Endometrial microvascular endothelial cells (primary cell): ENCODE measurements around the gene PIWIL4. TPM values are rescaled to one million over a fixed set of nuclear protein-coding genes. Genes with fewer than 3 reads are reported as not detected.
"Not testable (repeated sequence)": the region's sequence is repeated elsewhere in the genome, so short reads cannot be mapped to it uniquely, and the experiment has no call there.

Experiments
- in situ Hi-C: cut with HindIII; loops from 2 replicates; pipeline ENCODE4 v1.10.0; 2017; ENCODE audit warnings: low sequenced_read_pairs, low pct_unique_long_range_greater_than_20kb; ENCODE audit errors: inconsistent ontology term
- total RNA-seq: library from RNA; depleted of rRNA; stranded (reverse); fragments of >200 nt; gene quantifications from one replicate; pipeline ENCODE4 v1.2.3, GENCODE V29; 2015; ENCODE audit errors: inconsistent ontology term

Gene PIWIL4
- total RNA-seq, 1 donor from 2014 or later, result not detected

- in situ Hi-C loops, result no loop called here
Measured at GRCh38 chr11:94545264-94546161, 21.7 kb upstream of the PIWIL4 start.

GRCh38 chr11:94546162-94546470 is 21.1 kb upstream of the PIWIL4 start:
- in situ Hi-C loops, result no loop called here

- in situ Hi-C loops, result no loop called here
Measured at GRCh38 chr11:94546886-94547285, 20.3 kb upstream of the PIWIL4 start.

GRCh38 chr11:94549146-94549545 is 18.0 kb upstream of the PIWIL4 start:
- in situ Hi-C loops, result no loop called here

- in situ Hi-C loops, result no loop called here
Measured at GRCh38 chr11:94550513-94550912, 16.7 kb upstream of the PIWIL4 start.

GRCh38 chr11:94553938-94554337 is 13.2 kb upstream of the PIWIL4 start:
- in situ Hi-C loops, result no loop called here

- in situ Hi-C loops, result not testable (repeated sequence)
Measured at GRCh38 chr11:94555752-94556329, 11.3 kb upstream of the PIWIL4 start.

- in situ Hi-C loops, result no loop called here
Measured at GRCh38 chr11:94557421-94557820, 9.7 kb upstream of the PIWIL4 start.

- in situ Hi-C loops, result no loop called here
Measured at GRCh38 chr11:94557992-94558391, 9.2 kb upstream of the PIWIL4 start.

- in situ Hi-C loops, result no loop called here
Measured at GRCh38 chr11:94558468-94558867, 8.7 kb upstream of the PIWIL4 start.

GRCh38 chr11:94558932-94559331 is 8.2 kb upstream of the PIWIL4 start:
- in situ Hi-C loops, result no loop called here

GRCh38 chr11:94559361-94559760 is 7.8 kb upstream of the PIWIL4 start:
- in situ Hi-C loops, result no loop called here

GRCh38 chr11:94560834-94561233 is 6.3 kb upstream of the PIWIL4 start:
- in situ Hi-C loops, result no loop called here

GRCh38 chr11:94563176-94563847 is 3.9 kb upstream of the PIWIL4 start:
- in situ Hi-C loops, result no loop called here

- in situ Hi-C loops, result no loop called here
Measured at GRCh38 chr11:94563848-94564467, 3.2 kb upstream of the PIWIL4 start.

GRCh38 chr11:94568200-94568599 is 1.0 kb downstream of the PIWIL4 start:
- in situ Hi-C loops, result no loop called here

GRCh38 chr11:94568717-94569116 is 1.5 kb downstream of the PIWIL4 start:
- in situ Hi-C loops, result no loop called here

- in situ Hi-C loops, result not testable (repeated sequence)
Measured at GRCh38 chr11:94572975-94573374, 5.8 kb downstream of the PIWIL4 start.

- in situ Hi-C loops, result no loop called here
Measured at GRCh38 chr11:94574193-94574961, 7.2 kb downstream of the PIWIL4 start.
